HG03095 (cell line): Measurements from ENCODE around the gene RAB43.

Experiments
- ATAC-seq: cut with Tn5 transposase; IDR thresholded peaks from one replicate; pipeline ENCODE4 v1.9.1; 2021; ENCODE audit warnings: moderate library complexity; ENCODE audit not compliant: unreplicated experiment

The RAB43 gene

GRCh38 chr3:129040039-129040336 lies 81.6 kb downstream of the RAB43 start:
- no peak for ATAC-seq

GRCh38 chr3:129039271-129040038 lies 82.1 kb downstream of the RAB43 start:
- ATAC-seq: no peak

- ATAC-seq: no peak
These were observed 83.3 kb downstream of the RAB43 start for GRCh38 chr3:129038121-129038855.
